GM21825 (cell line): ENCODE measurements around the gene CHERP.
"Not testable (repeated sequence)": the region's sequence is repeated elsewhere in the genome, so short reads cannot be mapped to it uniquely, and the experiment has no call there.

Experiments used
- ATAC-seq: cut with Tn5 transposase; IDR thresholded peaks from one replicate; pipeline ENCODE4 v1.9.1; 2021; ENCODE audit warnings: mild to moderate bottlenecking, moderate library complexity; ENCODE audit not compliant: unreplicated experiment

Gene CHERP

DNA sequence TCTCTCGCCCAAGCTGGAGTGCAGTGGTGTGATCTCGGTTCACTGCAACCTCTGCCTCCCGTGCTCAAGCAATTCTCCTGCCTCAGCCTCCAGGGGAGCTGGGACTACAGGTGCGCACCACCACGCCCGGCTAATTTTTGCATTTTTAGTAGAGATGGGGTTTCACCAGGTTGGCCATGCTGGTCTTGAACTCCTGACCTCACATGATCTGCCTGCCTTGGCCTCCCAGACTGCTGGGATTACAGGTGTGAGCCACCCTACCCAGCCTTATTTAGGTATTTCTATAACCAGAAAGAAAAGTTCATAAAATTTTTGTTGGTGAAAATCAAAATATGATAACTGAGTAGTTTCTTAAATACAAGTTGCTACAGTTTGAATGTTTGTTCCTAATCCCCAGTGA is 1.5 kb upstream of the CHERP start:
- ATAC-seq = not testable (repeated sequence)

- no peak for ATAC-seq
These were observed 754 bp upstream of the CHERP start for GRCh38 chr19:16542910-16543472.

DNA sequence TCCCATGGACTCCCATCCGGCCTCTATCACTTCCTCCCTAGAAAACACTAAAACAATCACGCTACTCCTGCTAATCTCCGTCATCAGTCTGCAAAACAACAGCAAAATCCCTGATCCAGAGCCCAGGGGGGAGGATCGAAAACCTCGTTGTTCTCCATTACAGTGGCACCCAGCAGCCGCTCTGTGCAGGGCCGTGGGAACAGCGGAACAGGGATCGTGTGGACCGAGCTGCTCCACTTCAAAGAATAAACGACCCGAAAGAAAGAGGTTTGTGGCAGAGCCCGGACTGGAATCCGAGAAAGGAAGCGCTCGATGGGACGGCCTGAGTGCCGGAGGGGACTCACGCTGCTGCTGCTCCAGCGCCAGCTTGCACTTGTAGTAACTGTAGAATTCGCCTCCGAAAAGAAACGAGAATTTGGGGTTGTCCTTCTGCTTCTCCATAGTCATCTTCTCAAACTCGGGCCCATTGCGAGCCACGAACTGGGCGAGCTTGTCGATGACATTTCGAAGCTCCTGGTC is 652 bp downstream of the CHERP start:
- ATAC-seq = no peak

- ATAC-seq = no peak
These were observed 1.3 kb downstream of the CHERP start for GRCh38 chr19:16540948-16541347.

DNA sequence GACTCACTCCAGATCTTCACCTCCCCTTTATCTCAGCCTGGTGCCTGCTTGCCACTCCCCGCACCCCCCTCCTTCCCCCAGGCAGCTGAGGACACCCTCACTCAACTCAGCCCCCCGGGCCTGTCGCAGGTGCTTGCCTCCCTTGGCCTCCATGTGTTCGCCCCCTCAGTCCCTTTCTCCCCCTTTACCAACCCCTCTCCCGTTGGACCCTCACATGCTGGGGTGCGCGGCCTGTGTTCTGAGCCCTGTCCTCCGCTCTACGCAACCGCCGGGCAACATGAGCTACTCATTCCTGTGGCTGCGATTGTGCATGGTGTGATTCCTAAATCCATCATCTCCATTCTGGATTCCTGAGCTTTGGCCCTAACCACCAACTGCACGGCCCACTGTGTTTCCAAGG is 5.1 kb downstream of the CHERP start:
- no peak for ATAC-seq

DNA sequence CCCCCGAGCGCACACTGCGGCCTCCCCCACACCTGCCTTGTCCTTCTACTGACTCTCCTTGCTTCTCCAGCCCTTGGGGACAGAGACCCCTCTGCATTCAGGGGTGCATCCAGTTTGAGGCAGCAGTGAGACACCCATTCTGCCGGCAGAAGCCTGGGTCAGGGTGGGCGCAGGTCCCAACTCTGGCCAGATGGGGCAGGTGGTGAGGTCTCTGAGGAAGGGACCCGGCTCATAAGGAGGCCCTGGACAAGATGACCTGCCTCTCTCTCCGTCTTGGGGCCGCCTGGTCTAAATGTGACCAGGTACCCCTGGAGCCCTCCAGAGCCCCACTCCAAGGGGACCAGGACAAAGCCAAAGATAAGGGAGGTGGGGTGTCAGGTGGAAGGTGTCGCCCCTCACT is 6.1 kb downstream of the CHERP start:
- no peak for ATAC-seq

GRCh38 chr19:16535381-16535780 is 6.9 kb downstream of the CHERP start:
- ATAC-seq = no peak

GRCh38 chr19:16532440-16533234 is 9.6 kb downstream of the CHERP start:
- no peak for ATAC-seq

GRCh38 chr19:16531380-16531669 is 10.9 kb downstream of the CHERP start:
- no peak for ATAC-seq

DNA sequence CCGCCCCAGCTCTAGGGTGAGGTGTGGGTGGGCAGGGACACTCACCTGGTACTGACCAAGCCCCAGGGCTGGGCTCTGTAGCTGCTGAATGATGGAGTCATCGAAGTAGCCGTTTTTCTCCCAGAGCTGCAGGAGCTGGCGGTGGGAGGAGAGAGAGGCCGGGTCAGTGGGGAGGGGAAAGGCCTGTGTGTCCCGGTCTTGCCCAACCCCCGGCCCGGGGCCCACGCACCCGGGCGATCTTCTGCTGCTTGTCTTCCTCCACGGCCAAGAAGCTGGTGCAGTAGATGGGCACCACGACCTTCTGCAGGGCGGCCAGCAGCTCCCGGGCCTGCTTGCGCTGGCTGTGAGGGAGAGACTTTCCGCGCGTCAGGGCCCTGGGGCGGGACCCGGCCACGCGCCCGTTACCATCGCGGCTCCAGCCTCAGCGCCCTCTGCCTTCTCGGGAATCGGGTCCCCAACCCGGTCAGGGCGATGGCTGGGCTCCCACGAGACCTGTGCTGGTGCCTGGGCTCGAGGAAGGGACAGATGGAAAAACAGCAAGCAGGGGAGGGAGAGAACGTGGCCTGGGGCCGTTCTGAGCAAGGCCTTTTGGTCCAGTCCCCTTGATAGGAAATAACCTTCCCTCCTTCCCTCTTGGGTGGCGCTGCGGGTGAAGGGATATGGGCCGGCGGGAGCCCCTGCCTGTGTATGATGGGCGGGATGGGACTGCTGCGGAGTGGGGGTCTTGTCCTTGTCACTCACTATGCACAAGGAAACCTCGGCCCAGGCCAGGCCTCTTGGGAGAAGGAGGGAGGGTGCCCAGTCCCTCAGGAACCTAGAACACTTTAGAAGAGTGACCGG is 11.5 kb downstream of the CHERP start:
- no peak for ATAC-seq

DNA sequence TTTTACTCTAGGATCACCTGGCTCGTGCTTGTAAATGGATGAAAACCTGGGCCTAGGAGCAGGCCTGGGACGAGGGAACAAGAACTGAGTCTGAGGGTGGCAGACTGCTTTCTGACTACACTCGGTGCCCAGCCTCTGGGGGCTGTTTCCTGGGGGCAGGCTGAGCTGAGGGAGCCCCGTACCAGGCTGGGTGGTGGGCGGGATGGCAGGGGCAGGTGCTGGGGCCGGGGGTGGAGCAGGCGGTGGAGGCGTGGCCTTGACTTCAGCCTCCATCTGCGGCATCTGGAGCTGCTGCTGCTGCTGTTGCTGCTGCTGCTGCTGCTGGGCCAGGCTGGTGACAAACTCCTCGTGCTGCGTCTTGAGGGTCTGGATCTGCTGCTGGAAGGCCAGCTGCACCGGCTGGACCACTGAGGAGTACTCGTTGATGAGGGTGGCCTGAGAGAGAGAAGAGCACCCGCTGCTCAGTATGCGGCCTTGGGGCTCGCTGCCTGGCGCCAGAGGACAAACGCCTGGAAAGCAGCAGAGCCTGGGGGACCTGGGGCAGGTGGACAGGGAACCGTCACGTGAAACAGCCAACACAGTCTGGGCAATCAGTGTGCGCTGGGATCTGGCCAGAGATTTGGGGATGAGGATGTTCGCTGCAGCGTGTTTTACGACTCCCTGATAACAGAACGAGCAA is 12.6 kb downstream of the CHERP start:
- ATAC-seq = no peak

GRCh38 chr19:16527971-16528521 is 14.2 kb downstream of the CHERP start:
- ATAC-seq = no peak

DNA sequence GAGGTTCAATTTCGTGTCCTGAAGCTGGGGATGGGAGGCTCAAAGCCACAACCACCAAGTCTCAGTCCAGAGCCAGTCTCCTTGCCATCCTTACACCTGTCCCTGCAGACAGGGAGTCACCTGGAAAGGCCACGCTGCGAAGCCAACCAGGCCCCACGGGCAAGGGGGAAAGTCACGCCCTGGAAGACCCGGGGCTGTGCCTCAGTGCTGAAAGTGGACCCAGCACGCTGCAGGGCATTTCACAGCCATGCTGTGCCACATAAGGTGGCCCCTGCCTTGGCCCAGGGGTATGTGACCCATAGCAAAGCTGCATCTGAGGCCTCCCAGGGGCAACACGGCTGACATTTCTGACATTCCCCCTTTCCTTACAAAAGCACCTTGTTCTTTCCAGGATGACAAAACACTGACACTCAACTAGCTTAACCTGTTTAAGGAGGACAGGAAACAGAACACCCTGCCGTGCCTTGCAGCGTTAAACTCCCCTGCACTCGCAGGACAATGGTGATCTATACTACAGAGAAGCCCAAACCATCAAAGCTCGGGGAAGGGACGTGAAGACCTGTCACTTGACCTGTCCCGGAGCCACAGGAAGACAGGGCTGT is 14.8 kb downstream of the CHERP start:
- ATAC-seq = no peak

DNA sequence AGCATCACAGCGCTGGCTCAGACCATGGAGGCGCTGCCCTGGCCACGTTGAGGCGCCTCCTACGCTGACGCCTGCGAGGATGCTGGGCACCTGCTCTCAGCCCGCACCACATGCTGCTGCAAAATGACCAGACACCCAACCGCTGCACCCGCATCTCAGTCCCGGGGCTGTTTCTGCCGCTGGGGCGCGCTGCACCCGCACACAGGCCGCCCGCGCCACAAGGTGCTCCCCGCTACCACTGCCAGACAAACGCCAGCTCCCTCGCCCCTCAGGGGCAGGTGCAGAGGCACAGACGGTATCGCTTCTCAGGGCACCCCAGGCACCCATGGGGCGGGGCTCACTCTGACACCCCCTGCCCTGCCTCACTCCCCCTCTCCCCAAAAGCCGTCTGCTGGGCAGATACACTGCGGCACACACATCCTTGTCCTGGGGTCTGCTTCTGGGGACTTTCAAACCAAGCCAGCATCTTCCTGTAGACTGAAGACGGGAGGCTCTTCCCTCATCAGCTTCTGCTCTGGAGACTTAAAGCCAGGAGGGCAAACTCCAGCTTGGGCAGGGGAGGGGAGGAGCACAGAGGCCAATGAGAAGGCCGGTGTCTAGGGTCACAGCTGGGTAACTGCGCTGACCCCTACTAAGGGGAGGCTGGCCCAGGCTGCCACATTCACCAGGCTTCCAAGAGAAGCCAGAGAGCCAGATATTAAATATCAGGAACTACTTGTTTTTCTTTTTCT is 16.3 kb downstream of the CHERP start:
- ATAC-seq = no peak

DNA sequence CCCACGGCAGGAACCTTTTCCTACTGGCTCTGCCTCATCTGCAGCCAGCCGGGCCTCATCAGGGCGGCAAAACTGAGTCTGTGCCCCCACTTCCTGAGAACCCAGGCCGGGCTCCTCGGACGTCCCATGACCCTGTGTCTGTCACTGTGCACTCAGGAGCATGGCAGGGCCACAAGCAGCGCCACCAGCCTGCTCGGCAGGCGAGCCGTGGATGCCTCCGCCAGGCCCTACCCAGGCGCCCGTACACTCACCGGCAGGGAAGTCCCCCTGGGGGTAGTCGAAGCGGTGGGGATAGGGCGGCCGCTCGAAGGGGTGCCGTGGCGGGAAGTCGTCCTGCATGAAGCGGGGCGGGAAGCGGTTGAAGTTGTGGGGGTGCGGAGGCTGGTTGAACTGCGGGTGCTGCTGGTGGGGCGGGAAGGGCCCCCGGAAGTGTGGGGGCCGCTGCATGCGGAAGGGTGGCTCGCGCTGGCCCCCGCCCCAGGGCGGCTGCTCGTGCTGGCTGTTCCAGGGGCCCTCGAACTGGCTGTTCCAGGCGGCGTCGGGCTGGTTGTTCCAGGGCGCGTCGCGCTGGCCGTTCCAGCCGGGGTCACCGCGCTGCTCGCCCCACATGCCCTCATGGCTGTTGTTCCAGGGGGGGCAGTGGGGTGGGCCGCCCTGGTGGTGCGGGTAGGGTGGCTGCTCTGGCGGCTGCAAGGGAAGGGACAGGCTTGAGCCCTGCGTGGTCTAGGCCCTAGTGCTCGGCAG is 17.1 kb downstream of the CHERP start:
- ATAC-seq = no peak

GRCh38 chr19:16522559-16523377 is 19.5 kb downstream of the CHERP start:
- no peak for ATAC-seq

GRCh38 chr19:16521715-16522289 is 20.4 kb downstream of the CHERP start:
- ATAC-seq = no peak
